KMS-11 (cell line): ENCODE measurements around the gene PIGU.

Experiments used
- H2AFZ ChIP-seq: fragments of 200-600 bp; sonication (generic); 2 replicates; pipeline ENCODE4 v1.6.1; 2016; ENCODE audit warnings: antibody characterized with exemption, mixed run types, low read depth
- H3K27ac ChIP-seq: fragments of 200-600 bp; sonication (generic); 2 replicates; pipeline ENCODE4 v1.6.1; 2016; ENCODE audit warnings: mild to moderate bottlenecking, mixed run types
- H3K27me3 ChIP-seq: fragments of 200-600 bp; sonication (generic); 2 replicates; pipeline ENCODE4 v1.6.1; 2017; ENCODE audit warnings: mild to moderate bottlenecking, low read depth, mixed run types, moderate library complexity; ENCODE audit not compliant: insufficient read depth
- H3K36me3 ChIP-seq: fragments of 200-600 bp; sonication (generic); 2 replicates; pipeline ENCODE4 v1.6.1; 2017; ENCODE audit warnings: mild to moderate bottlenecking, mixed run types; ENCODE audit not compliant: insufficient read depth
- H3K4me1 ChIP-seq: fragments of 200-600 bp; sonication (generic); 2 replicates; pipeline ENCODE4 v1.6.1; 2016; ENCODE audit warnings: mild to moderate bottlenecking, low read depth, mixed run types; ENCODE audit not compliant: poor library complexity, severe bottlenecking
- H3K4me2 ChIP-seq: fragments of 200-600 bp; sonication (generic); 2 replicates; pipeline ENCODE4 v1.7.0; 2016; ENCODE audit warnings: mild to moderate bottlenecking, mixed run types
- H3K4me3 ChIP-seq: fragments of 200-600 bp; sonication (generic); IDR thresholded peaks from 2 replicates; pipeline ENCODE4 v1.6.1; 2017; ENCODE audit warnings: low read depth, low read length, mixed read lengths; ENCODE audit not compliant: insufficient read depth
- H3K79me2 ChIP-seq: fragments of 200-600 bp; sonication (generic); 2 replicates; pipeline ENCODE4 v1.6.1; 2016; ENCODE audit warnings: low read depth, mixed run types; ENCODE audit not compliant: insufficient read depth
- H3K9ac ChIP-seq: fragments of 200-600 bp; sonication (generic); 2 replicates; pipeline ENCODE4 v1.6.1; 2016; ENCODE audit warnings: mild to moderate bottlenecking, mixed run types
- H4K20me1 ChIP-seq: fragments of 200-600 bp; sonication (generic); 2 replicates; pipeline ENCODE4 v1.6.1; 2016; ENCODE audit warnings: mild to moderate bottlenecking, mixed run types; ENCODE audit not compliant: insufficient read depth
- CTCF ChIP-seq: fragments of 200-600 bp; sonication (generic); conservative IDR thresholded peaks from 2 replicates; pipeline ENCODE4 v1.6.1; 2017; ENCODE audit warnings: low read depth, mild to moderate bottlenecking, antibody characterized with exemption, low read length, moderate library complexity, mixed read lengths

PIGU gene

DNA sequence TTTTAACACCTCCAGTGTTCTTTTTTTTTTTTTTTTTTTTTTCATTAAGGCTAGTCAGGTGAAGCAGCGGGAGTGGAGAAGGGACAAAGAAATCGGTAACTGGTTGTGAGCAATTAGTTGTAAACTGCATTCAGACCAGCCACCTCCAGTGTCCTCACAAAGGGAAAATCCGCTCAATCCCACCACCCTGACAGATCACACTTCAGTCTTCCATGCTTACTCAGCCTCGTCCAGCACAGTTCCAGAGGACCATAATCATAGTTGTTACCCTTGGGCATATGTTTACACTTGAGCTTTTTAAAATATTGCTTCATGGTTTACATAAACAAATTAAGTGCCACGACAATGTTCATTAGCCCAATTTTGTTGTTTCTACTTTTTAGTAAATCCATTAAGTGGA lies 150.4 kb downstream of the PIGU start:
- Histone ChIP-seq H3K79me2 (peaks cover 42% of the 10 kb centered on the region), H3K4me2 (no peak overlapping the region), H3K27me3 (no peaks in the 10 kb centered on the region), H3K4me3 (no peak overlapping the region), H3K4me1 (peaks cover 29% of the 10 kb centered on the region), H3K9ac (no peak overlapping the region), H3K36me3 (peaks cover 6% of the 10 kb centered on the region; the same call in 1 of the 2 replicates), H4K20me1 (no peaks in the 10 kb centered on the region; the same call in 1 of the 2 replicates), H3K27ac (no peak overlapping the region), H2AFZ (no peak overlapping the region)
- TF ChIP-seq CTCF, result no peak

- Histone ChIP-seq H3K4me2 (no peak overlapping the region), H4K20me1 (no peaks in the 10 kb centered on the region; the same call in 1 of the 2 replicates), H3K4me1 (peaks cover 35% of the 10 kb centered on the region), H3K9ac (no peak overlapping the region), H3K27ac (no peak overlapping the region), H3K27me3 (no peaks in the 10 kb centered on the region), H3K4me3 (no peak overlapping the region), H2AFZ (no peak overlapping the region), H3K79me2 (peaks cover 48% of the 10 kb centered on the region), H3K36me3 (peaks cover 6% of the 10 kb centered on the region; the same call in 1 of the 2 replicates)
- no peak for TF ChIP-seq CTCF
These were observed 151.0 kb downstream of the PIGU start for GRCh38 chr20:34525709-34526416.

- no peaks in the 10 kb centered on the region; the same call in 1 of the 2 replicates for H4K20me1 ChIP-seq
- no peak for TF ChIP-seq CTCF
- H3K79me2 ChIP-seq, result peaks cover 53% of the 10 kb centered on the region
- H3K4me3 ChIP-seq, result no peak overlapping the region
- H3K9ac ChIP-seq, result no peak overlapping the region
- H3K27me3 ChIP-seq, result no peaks in the 10 kb centered on the region
- peaks cover 6% of the 10 kb centered on the region; the same call in 1 of the 2 replicates for H3K36me3 ChIP-seq
- H3K4me1 ChIP-seq, result peaks cover 34% of the 10 kb centered on the region
- no peak overlapping the region for H2AFZ ChIP-seq
- no peak overlapping the region for H3K4me2 ChIP-seq
- H3K27ac ChIP-seq, result no peak overlapping the region
These were observed 151.6 kb downstream of the PIGU start for GRCh38 chr20:34525342-34525708.

DNA sequence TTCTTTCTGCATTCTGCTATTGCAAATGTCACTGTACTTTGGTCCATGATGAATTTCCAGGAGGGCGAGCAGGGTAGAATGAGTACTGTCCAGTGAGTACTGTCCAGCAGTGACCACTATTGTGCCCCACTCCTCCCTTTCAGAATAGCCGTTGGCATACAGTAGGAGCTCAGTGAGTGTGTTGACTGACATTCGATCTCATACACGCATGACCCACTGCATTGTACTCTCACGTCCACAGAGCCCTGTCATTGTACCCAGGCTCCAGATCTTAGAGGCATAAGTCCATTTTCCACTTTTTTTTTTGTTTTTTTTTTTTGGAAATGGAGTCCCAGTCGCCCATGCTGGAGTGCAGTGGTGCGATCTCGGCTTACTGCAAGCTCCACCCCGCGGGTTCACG lies 152.5 kb downstream of the PIGU start:
- H3K36me3 ChIP-seq, result peaks cover 6% of the 10 kb centered on the region; the same call in 1 of the 2 replicates
- no peaks in the 10 kb centered on the region; the same call in 1 of the 2 replicates for H4K20me1 ChIP-seq
- H3K4me1 ChIP-seq, result peaks cover 26% of the 10 kb centered on the region
- H2AFZ ChIP-seq, result no peak overlapping the region
- no peak for TF ChIP-seq CTCF
- no peak overlapping the region for H3K27ac ChIP-seq
- no peak overlapping the region for H3K4me2 ChIP-seq
- H3K4me3 ChIP-seq, result no peak overlapping the region
- no peak overlapping the region for H3K9ac ChIP-seq
- H3K79me2 ChIP-seq, result peaks cover 62% of the 10 kb centered on the region
- H3K27me3 ChIP-seq, result no peaks in the 10 kb centered on the region
